Measurements from ENCODE around the gene BARX1. TPM values are rescaled to one million over a fixed set of nuclear protein-coding genes. Genes with fewer than 3 reads are reported as not detected.

Gene BARX1
- polyA plus RNA-seq, 3 donors, result not detected

GRCh38 chr9:93994132-93994531 lies 39.0 kb upstream of the BARX1 start:
- Histone ChIP-seq H3K4me2 (replicated peaks; ENCODE audit: extremely low read depth, low read length, poor library complexity, severe bottlenecking) (no peak overlapping the region), H4K20me1 (ENCODE audit: insufficient read depth, low read length) (no peaks in the 10 kb centered on the region), H3K4me3 (replicated peaks in 1 of 3; ENCODE audit: low read depth in 2 of 3, low read length in 3 of 3) (no peak overlapping the region), H3K9ac (ENCODE audit: insufficient read depth, low read length, poor library complexity, severe bottlenecking) (no peak overlapping the region), H3K27me3 (ENCODE audit: control insufficient read depth in 2 of 2, insufficient read depth in 2 of 2, low read length in 2 of 2) (peaks cover 4 to 12% of the 10 kb centered on the region in 2 donors), H3K36me3 (replicated peaks in 1 of 2; ENCODE audit: control insufficient read depth in 1 of 2, insufficient read depth in 2 of 2, low read length in 2 of 2) (no peaks in the 10 kb centered on the region), H3K9me3 (replicated peaks in 1 of 2; ENCODE audit: control insufficient read depth in 1 of 2, insufficient read depth in 1 of 2, low read length in 2 of 2) (peaks cover 7 to 20% of the 10 kb centered on the region in 2 donors), H3K27ac (ENCODE audit: low read depth in 1 of 2, low read length in 2 of 2) (no peak overlapping the region), H3K79me2 (ENCODE audit: insufficient read depth, low read length) (no peaks in the 10 kb centered on the region), H2AFZ (ENCODE audit: insufficient read depth, low read depth, low read length, poor library complexity, severe bottlenecking) (no peak overlapping the region), H3K4me1 (ENCODE audit: control insufficient read depth in 1 of 2, insufficient read depth in 2 of 2, low read length in 2 of 2) (no peaks in the 10 kb centered on the region)
- intact Hi-C loops (cut with micrococcal nuclease), result no loop called here
- TF ChIP-seq, protein P1, sequence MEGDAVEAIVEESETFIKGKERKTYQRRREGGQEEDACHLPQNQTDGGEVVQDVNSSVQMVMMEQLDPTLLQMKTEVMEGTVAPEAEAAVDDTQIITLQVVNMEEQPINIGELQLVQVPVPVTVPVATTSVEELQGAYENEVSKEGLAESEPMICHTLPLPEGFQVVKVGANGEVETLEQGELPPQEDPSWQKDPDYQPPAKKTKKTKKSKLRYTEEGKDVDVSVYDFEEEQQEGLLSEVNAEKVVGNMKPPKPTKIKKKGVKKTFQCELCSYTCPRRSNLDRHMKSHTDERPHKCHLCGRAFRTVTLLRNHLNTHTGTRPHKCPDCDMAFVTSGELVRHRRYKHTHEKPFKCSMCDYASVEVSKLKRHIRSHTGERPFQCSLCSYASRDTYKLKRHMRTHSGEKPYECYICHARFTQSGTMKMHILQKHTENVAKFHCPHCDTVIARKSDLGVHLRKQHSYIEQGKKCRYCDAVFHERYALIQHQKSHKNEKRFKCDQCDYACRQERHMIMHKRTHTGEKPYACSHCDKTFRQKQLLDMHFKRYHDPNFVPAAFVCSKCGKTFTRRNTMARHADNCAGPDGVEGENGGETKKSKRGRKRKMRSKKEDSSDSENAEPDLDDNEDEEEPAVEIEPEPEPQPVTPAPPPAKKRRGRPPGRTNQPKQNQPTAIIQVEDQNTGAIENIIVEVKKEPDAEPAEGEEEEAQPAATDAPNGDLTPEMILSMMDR (IDR thresholded peaks at IDR 0.05), result no peak
- no peak for DNase-seq
- H3K27me3 Mint-ChIP-seq (ENCODE audit: low read depth in 3 of 3), result peaks cover 9 to 25% (median 12%) of the 10 kb centered on the region in 3 donors
- peaks cover 9 to 25% (median 18%) of the 10 kb centered on the region in 7 donors for H3K9me3 Mint-ChIP-seq
- no peaks in the 10 kb centered on the region for H3K36me3 Mint-ChIP-seq
- no peaks in the 10 kb centered on the region for H3K4me1 Mint-ChIP-seq
- no peak overlapping the region for H3K27ac Mint-ChIP-seq
- H3K4me3 Mint-ChIP-seq, result no peak overlapping the region
- WGBS (ENCODE audit: insufficient coverage), result 80% methylated on average over 3 of the region's 3 CpGs

- DNase-seq, result no peak
- no peak overlapping the region for H3K27ac Mint-ChIP-seq
- Histone ChIP-seq H3K36me3 (replicated peaks in 1 of 2; ENCODE audit: control insufficient read depth in 1 of 2, insufficient read depth in 2 of 2, low read length in 2 of 2) (no peaks in the 10 kb centered on the region), H3K4me3 (replicated peaks in 1 of 3; ENCODE audit: low read depth in 2 of 3, low read length in 3 of 3) (no peak overlapping the region), H3K27me3 (ENCODE audit: control insufficient read depth in 2 of 2, insufficient read depth in 2 of 2, low read length in 2 of 2) (peaks cover 4 to 12% of the 10 kb centered on the region in 2 donors), H3K27ac (ENCODE audit: low read depth in 1 of 2, low read length in 2 of 2) (no peak overlapping the region), H3K9me3 (replicated peaks in 1 of 2; ENCODE audit: control insufficient read depth in 1 of 2, insufficient read depth in 1 of 2, low read length in 2 of 2) (peaks cover 7 to 20% of the 10 kb centered on the region in 2 donors), H3K4me2 (replicated peaks; ENCODE audit: extremely low read depth, low read length, poor library complexity, severe bottlenecking) (no peak overlapping the region), H3K4me1 (ENCODE audit: control insufficient read depth in 1 of 2, insufficient read depth in 2 of 2, low read length in 2 of 2) (no peaks in the 10 kb centered on the region), H2AFZ (ENCODE audit: insufficient read depth, low read depth, low read length, poor library complexity, severe bottlenecking) (no peak overlapping the region), H3K79me2 (ENCODE audit: insufficient read depth, low read length) (no peaks in the 10 kb centered on the region), H3K9ac (ENCODE audit: insufficient read depth, low read length, poor library complexity, severe bottlenecking) (no peak overlapping the region), H4K20me1 (ENCODE audit: insufficient read depth, low read length) (no peaks in the 10 kb centered on the region)
- H3K9me3 Mint-ChIP-seq, result peaks cover 9 to 32% (median 17%) of the 10 kb centered on the region in 7 donors
- no peaks in the 10 kb centered on the region for H3K36me3 Mint-ChIP-seq
- intact Hi-C loops (cut with micrococcal nuclease), result no loop called here
- WGBS (ENCODE audit: insufficient coverage), result no CpG with 5 or more reads among the region's 2 CpGs
- H3K27me3 Mint-ChIP-seq (ENCODE audit: low read depth in 3 of 3), result peaks cover 6 to 30% (median 12%) of the 10 kb centered on the region in 3 donors
- H3K4me3 Mint-ChIP-seq, result no peak overlapping the region
- TF ChIP-seq, protein P1 (IDR thresholded peaks at IDR 0.05), result no peak
- H3K4me1 Mint-ChIP-seq, result no peaks in the 10 kb centered on the region
Observed at GRCh38 chr9:93992830-93993229, 37.7 kb upstream of the BARX1 start.
